Measurements from ENCODE around the gene DNM1L. TPM values are rescaled to one million over a fixed set of nuclear protein-coding genes. Genes with fewer than 3 reads are reported as not detected.

Gene DNM1L
- polyA plus RNA-seq, 1 of the 3 experiments (the other 2 are of a cell fraction): 26.6 TPM

- no peak overlapping the region for H3K4me2 ChIP-seq
- no peak overlapping the region for H3K4me3 ChIP-seq (ENCODE audit: low read depth in 2 of 2, low read length in 1 of 2)
- no peaks in the 10 kb centered on the region for H4K20me1 ChIP-seq (ENCODE audit: insufficient read depth)
- H3K9me2 ChIP-seq: no peaks in the 10 kb centered on the region
- 47% methylated on average over 6 of the region's 6 CpGs for WGBS (ENCODE audit: low lambda C conversion rate)
- H3K9ac ChIP-seq: no peak overlapping the region
- H3K36me3 ChIP-seq (replicated peaks in 1 of 2; ENCODE audit: control insufficient read depth in 1 of 2, insufficient read depth in 2 of 2, low read length in 1 of 2): no peaks in the 10 kb centered on the region
- H3K27ac ChIP-seq (ENCODE audit: low read depth in 2 of 2, low read length in 1 of 2): no peak overlapping the region
- no peak for DNase-seq
- H3K79me2 ChIP-seq (ENCODE audit: insufficient read depth): no peaks in the 10 kb centered on the region
- H2AFZ ChIP-seq (ENCODE audit: low read depth): no peak overlapping the region
- no peaks in the 10 kb centered on the region for H3K27me3 ChIP-seq (ENCODE audit: insufficient read depth)
- no peaks in the 10 kb centered on the region for H3K9me3 ChIP-seq
- POLR2A ChIA-PET: no interaction called here
- CTCF ChIA-PET: interaction anchor here (2.4 kb wide), 1 partner anchor 22 kb away, joined by 9 read pairs; the partner anchor contains the start of gene YARS2
- no peaks in the 10 kb centered on the region for H3K4me1 ChIP-seq (ENCODE audit: control insufficient read depth in 1 of 2, insufficient read depth in 2 of 2, low read depth in 1 of 2, low read length in 1 of 2)
- TF ChIP-seq FOXM1 (IDR thresholded peaks at IDR 0.05; ENCODE audit: low read depth) (no peak), RXRA (IDR thresholded peaks at IDR 0.05; ENCODE audit: borderline replicate concordance, low read depth) (no peak), NRF1 (IDR thresholded peaks at IDR 0.05; ENCODE audit: low read depth, low read length) (no peak), MEF2A (IDR thresholded peaks at IDR 0.05; ENCODE audit: borderline replicate concordance, low read depth) (no peak), FOSL2 (IDR thresholded peaks at IDR 0.05; ENCODE audit: borderline replicate concordance, low read depth) (no peak), FOXJ3 (CRISPR knock-in tag; IDR thresholded peaks at IDR 0.05) (no peak), RFX5 (IDR thresholded peaks at IDR 0.05; ENCODE audit: low read length) (no peak), JUND (IDR thresholded peaks at IDR 0.05) (no peak), RAD21 (IDR thresholded peaks at IDR 0.05; ENCODE audit: low read length) (no peak), USF2 (IDR thresholded peaks at IDR 0.05; ENCODE audit: borderline replicate concordance, low read depth, low read length) (no peak), TEAD4 (IDR thresholded peaks at IDR 0.05; ENCODE audit: borderline replicate concordance, insufficient read depth) (no peak), EZH2phosphoT487 (IDR thresholded peaks at IDR 0.05; ENCODE audit: borderline replicate concordance, low read depth) (no peak), MAX (IDR thresholded peaks at IDR 0.05; ENCODE audit: low read depth) (no peak), PBX3 (IDR thresholded peaks at IDR 0.05) (no peak)
- TF ChIP-seq, protein P1, sequence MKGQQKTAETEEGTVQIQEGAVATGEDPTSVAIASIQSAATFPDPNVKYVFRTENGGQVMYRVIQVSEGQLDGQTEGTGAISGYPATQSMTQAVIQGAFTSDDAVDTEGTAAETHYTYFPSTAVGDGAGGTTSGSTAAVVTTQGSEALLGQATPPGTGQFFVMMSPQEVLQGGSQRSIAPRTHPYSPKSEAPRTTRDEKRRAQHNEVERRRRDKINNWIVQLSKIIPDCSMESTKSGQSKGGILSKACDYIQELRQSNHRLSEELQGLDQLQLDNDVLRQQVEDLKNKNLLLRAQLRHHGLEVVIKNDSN (IDR thresholded peaks at IDR 0.05; ENCODE audit: borderline replicate concordance, low read depth): no peak
- no peaks in the 10 kb centered on the region for H3F3A ChIP-seq (replicated peaks; ENCODE audit: insufficient read depth)
These were observed 98.6 kb downstream of the DNM1L start for GRCh38 chr12:32777691-32778175.

DNA sequence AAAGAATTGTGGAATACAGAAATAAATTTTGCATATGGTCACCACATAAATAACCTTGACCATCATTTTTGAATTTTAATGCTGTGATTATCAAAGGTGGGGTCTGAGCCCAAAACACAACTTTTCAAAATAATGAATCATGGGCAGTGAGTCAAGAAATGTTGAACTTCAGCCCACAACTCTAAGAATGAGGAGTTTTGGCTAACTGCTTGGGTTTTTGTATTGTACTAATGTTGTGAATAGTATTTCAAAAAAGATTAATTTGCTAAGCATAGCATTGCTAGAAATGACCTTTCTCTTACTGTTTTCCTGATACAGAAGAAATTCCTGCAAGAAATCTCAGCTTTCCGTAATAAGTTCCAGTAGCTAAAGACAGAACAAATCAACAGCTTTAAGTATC is 101.0 kb downstream of the DNM1L start:
- CTCF ChIA-PET: interaction anchor here (2.4 kb wide), 1 partner anchor 24 kb away, joined by 9 read pairs; the partner anchor contains the start of gene YARS2
- H3K27ac ChIP-seq (ENCODE audit: low read depth in 2 of 2, low read length in 1 of 2): no peak overlapping the region
- DNase-seq: no peak
- no peak overlapping the region for H3K4me3 ChIP-seq (ENCODE audit: low read depth in 2 of 2, low read length in 1 of 2)
- H4K20me1 ChIP-seq (ENCODE audit: insufficient read depth): no peaks in the 10 kb centered on the region
- no peaks in the 10 kb centered on the region for H3K27me3 ChIP-seq (ENCODE audit: insufficient read depth)
- no peak overlapping the region for H2AFZ ChIP-seq (ENCODE audit: low read depth)
- H3K4me1 ChIP-seq (ENCODE audit: control insufficient read depth in 1 of 2, insufficient read depth in 2 of 2, low read depth in 1 of 2, low read length in 1 of 2): no peaks in the 10 kb centered on the region
- H3K9me2 ChIP-seq: no peaks in the 10 kb centered on the region
- no peaks in the 10 kb centered on the region for H3K9me3 ChIP-seq
- POLR2A ChIA-PET: no interaction called here
- H3F3A ChIP-seq (replicated peaks; ENCODE audit: insufficient read depth): no peaks in the 10 kb centered on the region
- H3K79me2 ChIP-seq (ENCODE audit: insufficient read depth): no peaks in the 10 kb centered on the region
- H3K36me3 ChIP-seq (replicated peaks in 1 of 2; ENCODE audit: control insufficient read depth in 1 of 2, insufficient read depth in 2 of 2, low read length in 1 of 2): no peaks in the 10 kb centered on the region
- H3K9ac ChIP-seq: no peak overlapping the region
- WGBS (ENCODE audit: low lambda C conversion rate): 69% methylated on average over 1 of the region's 1 CpG
- H3K4me2 ChIP-seq: no peak overlapping the region
- TF ChIP-seq RXRA (IDR thresholded peaks at IDR 0.05; ENCODE audit: borderline replicate concordance, low read depth) (no peak), USF2 (IDR thresholded peaks at IDR 0.05; ENCODE audit: borderline replicate concordance, low read depth, low read length) (no peak), EP300 (IDR thresholded peaks at IDR 0.05; ENCODE audit: borderline replicate concordance in 1 of 2, low read depth in 1 of 2, low read length in 1 of 2) (no peak), SMC3 (IDR thresholded peaks at IDR 0.05; ENCODE audit: low read depth, low read length) (no peak), ZBTB33 (IDR thresholded peaks at IDR 0.05; ENCODE audit: borderline replicate concordance, low read depth) (no peak), TEAD4 (IDR thresholded peaks at IDR 0.05; ENCODE audit: borderline replicate concordance, insufficient read depth) (no peak), RAD21 (IDR thresholded peaks at IDR 0.05; ENCODE audit: low read length) (no peak), SIN3A (IDR thresholded peaks at IDR 0.05; ENCODE audit: borderline replicate concordance, low read depth, low read length) (no peak)

All from SK-N-SH (cell line).